ENCODE data around the gene TEKTIP1. TPM values are rescaled to one million over a fixed set of nuclear protein-coding genes. Genes with fewer than 3 reads are reported as not detected.

TEKTIP1 gene
- total RNA-seq, 4 donors from 2014 or later: 1.2 to 3.3 (median 1.9) TPM; not detected in 1

DNA sequence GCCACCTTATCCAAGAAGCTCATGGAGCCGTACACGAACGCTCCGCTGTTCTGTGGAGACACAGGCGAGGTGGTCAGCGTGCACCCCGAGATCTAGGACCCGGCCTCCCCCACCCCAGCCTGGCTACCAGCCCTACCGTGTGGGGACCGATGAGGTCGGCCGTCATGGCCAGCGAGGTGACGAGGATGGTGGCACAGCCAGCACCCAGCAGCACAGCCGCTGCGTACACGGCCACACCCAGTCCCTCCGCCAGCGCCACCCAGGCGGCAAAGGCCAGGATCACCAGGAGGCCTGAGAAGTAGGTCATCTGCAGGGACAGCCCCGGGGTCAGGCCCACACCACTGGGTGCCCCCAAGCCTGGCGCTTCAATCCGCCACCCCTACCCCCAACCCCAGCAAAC, 7.1 kb downstream of the TEKTIP1 start:
- no peak overlapping the region for H3K4me3 ChIP-seq (replicated peaks in 1 of 3)
- WGBS, 2 donors: 89 to 96% methylated on average over 11 to 19 of the region's 23 CpGs
- H3K9me3 ChIP-seq: no peaks in the 10 kb centered on the region
- H3K27ac ChIP-seq: no peak overlapping the region
- no peaks in the 10 kb centered on the region for H3K27me3 ChIP-seq
- H3K4me1 ChIP-seq: no peaks in the 10 kb centered on the region
- TF ChIP-seq POLR2A (IDR thresholded peaks at IDR 0.05): no peak
- TF ChIP-seq, protein P1, sequence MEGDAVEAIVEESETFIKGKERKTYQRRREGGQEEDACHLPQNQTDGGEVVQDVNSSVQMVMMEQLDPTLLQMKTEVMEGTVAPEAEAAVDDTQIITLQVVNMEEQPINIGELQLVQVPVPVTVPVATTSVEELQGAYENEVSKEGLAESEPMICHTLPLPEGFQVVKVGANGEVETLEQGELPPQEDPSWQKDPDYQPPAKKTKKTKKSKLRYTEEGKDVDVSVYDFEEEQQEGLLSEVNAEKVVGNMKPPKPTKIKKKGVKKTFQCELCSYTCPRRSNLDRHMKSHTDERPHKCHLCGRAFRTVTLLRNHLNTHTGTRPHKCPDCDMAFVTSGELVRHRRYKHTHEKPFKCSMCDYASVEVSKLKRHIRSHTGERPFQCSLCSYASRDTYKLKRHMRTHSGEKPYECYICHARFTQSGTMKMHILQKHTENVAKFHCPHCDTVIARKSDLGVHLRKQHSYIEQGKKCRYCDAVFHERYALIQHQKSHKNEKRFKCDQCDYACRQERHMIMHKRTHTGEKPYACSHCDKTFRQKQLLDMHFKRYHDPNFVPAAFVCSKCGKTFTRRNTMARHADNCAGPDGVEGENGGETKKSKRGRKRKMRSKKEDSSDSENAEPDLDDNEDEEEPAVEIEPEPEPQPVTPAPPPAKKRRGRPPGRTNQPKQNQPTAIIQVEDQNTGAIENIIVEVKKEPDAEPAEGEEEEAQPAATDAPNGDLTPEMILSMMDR (IDR thresholded peaks at IDR 0.05): no peak
- intact Hi-C loops (cut with DNase I): no loop called here
- no peak for DNase-seq
- H3K36me3 ChIP-seq: no peaks in the 10 kb centered on the region

DNA sequence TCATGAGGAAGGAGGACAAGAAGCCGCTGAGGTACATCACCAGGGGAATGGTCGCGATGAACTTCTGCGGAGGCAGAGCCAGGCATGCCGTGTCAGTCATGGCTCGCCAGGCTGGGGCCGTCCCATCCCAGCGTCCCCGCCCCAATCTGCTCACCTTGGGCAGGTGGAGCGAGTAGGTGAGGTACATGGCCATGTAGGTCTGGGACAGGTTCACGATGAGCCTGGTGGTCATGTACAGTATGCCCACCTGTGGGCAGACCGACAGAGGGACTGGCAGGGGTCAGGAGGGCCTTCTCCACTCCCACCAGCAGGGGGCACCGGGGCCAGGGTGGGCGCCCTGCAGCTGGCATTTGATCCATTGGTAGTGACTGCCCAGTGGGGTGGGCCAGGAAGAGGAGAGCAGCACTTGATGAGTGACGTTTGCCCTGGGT, 8.3 kb downstream of the TEKTIP1 start:
- DNase-seq: no peak
- Histone ChIP-seq H3K4me1 (no peaks in the 10 kb centered on the region), H3K27ac (no peak overlapping the region), H3K27me3 (no peaks in the 10 kb centered on the region), H3K9me3 (no peaks in the 10 kb centered on the region), H3K36me3 (no peaks in the 10 kb centered on the region), H3K4me3 (replicated peaks in 1 of 3) (no peak overlapping the region)
- intact Hi-C loops (cut with DNase I): no loop called here
- WGBS, 2 donors: 87 to 91% methylated on average over 11 to 14 of the region's 15 CpGs
- TF ChIP-seq POLR2A (IDR thresholded peaks at IDR 0.05): no peak
- TF ChIP-seq, protein P1 (IDR thresholded peaks at IDR 0.05): peak in 3 of 6 experiments; percentile 6 to 30 (median 13)

DNA sequence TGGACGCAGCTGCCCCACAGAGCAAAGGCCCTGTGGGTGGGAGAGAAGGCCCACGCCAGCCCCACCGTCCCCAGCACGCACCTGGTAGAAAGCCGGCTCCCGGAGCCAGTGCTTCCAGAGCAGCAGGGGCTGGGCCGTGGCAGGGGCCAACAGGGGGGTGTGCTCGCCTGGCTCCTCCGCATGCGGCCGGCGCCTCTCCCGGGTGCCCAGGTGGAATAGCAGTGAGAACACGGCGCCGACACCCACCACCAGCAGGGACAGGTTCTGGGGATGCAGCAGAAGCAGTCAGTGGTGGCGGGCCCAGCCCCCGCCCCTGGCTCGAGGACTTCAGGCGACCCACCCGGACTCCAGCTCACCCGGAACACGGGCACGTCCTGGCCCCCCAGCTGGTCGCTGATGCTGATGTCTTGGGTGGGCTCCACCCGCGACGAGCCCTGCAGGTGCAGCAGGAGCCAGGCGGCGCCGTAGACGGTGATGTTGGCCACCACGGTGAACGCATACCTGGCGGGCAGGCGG, 8.9 kb downstream of the TEKTIP1 start:
- Histone ChIP-seq H3K4me3 (replicated peaks in 1 of 3) (no peak overlapping the region), H3K9me3 (no peaks in the 10 kb centered on the region), H3K4me1 (no peaks in the 10 kb centered on the region), H3K27ac (no peak overlapping the region), H3K27me3 (no peaks in the 10 kb centered on the region), H3K36me3 (no peaks in the 10 kb centered on the region)
- 91% methylated on average over 32 of the region's 36 CpGs; no CpG with 5 or more reads in 1 of the 2 donors for WGBS, 2 donors
- intact Hi-C loops (cut with DNase I): no loop called here
- DNase-seq: no peak
- no peak for TF ChIP-seq POLR2A (IDR thresholded peaks at IDR 0.05)
- TF ChIP-seq, protein P1 (IDR thresholded peaks at IDR 0.05): peak in 1 of 6 experiments; percentile 1

DNA sequence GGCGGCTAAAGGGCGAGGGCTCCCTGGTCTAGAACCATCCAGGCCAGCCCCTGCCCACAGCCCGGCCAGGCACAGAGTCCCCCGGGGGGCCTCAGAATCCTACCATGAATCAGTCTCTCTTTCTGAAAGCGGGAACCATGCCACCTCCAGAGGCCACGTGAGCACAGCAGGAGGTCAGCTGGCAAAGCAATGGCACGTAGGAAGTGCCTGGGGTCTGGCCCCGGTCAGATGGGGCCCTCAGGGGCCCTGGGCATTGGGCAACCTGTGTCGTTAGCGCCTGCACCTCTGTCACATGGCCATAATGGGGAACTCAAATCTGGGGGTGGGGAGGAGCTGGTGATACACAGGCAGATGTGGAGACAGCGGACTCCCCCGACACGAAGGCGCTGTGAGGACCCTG, 9.6 kb downstream of the TEKTIP1 start:
- H3K27me3 ChIP-seq: no peaks in the 10 kb centered on the region
- no peaks in the 10 kb centered on the region for H3K36me3 ChIP-seq
- WGBS, 2 donors: 81 to 88% methylated on average over 9 to 10 of the region's 14 CpGs
- TF ChIP-seq POLR2A (IDR thresholded peaks at IDR 0.05): no peak
- TF ChIP-seq, protein P1 (IDR thresholded peaks at IDR 0.05): no peak
- H3K9me3 ChIP-seq: no peaks in the 10 kb centered on the region
- DNase-seq: no peak
- H3K4me3 ChIP-seq (replicated peaks in 1 of 3): no peak overlapping the region
- H3K4me1 ChIP-seq: no peaks in the 10 kb centered on the region
- intact Hi-C loops (cut with DNase I): no loop called here
- H3K27ac ChIP-seq: no peak overlapping the region

DNA sequence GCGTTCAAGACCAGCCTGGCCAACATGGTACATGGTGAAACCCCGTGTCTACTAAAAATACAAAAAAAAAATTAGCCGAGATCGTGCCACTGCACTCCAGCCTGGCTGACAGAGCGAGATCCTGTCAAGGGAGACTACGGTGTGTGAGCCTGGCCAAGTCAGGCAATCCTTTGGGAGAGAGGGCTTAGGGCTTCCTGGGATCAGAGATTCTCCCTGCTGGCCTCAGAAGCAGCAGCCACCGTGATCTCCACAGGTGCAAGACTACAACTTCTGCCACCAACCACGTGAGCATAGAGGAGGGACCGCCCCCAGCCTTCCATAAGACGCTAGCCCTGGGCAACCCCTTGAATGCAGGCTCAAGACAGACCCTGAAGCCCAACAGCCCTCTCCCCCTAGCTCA, 10.8 kb downstream of the TEKTIP1 start:
- Histone ChIP-seq H3K4me3 (replicated peaks in 1 of 3) (no peak overlapping the region), H3K27ac (no peak overlapping the region), H3K27me3 (no peaks in the 10 kb centered on the region), H3K36me3 (no peaks in the 10 kb centered on the region), H3K4me1 (peaks cover 0 to 2% of the 10 kb centered on the region in 2 donors), H3K9me3 (no peaks in the 10 kb centered on the region)
- TF ChIP-seq, protein P1 (IDR thresholded peaks at IDR 0.05): no peak
- no peak for TF ChIP-seq POLR2A (IDR thresholded peaks at IDR 0.05)
- no peak for DNase-seq
- intact Hi-C loops (cut with DNase I): no loop called here
- WGBS, 2 donors: 89% methylated on average over 10 of the region's 10 CpGs
